ENCODE data around the gene SYNGR1. TPM values are rescaled to one million over a fixed set of nuclear protein-coding genes. Genes with fewer than 3 reads are reported as not detected.

The SYNGR1 gene
- total and polyA plus RNA-seq, 2 experiments from 2014 or later, result 61.8 to 81.9 TPM

GRCh38 chr22:39303358-39303757 lies 46.4 kb upstream of the SYNGR1 start:
- no peak for DNase-seq (ENCODE audit: low read depth in 1 of 2, low spot score in 1 of 2)

GRCh38 chr22:39303892-39304671 lies 45.7 kb upstream of the SYNGR1 start:
- Histone ChIP-seq H3K27ac (no peak overlapping the region), H3K36me3 (no peaks in the 10 kb centered on the region), H3K4me1 (ENCODE audit: low read depth) (peaks cover 6% of the 10 kb centered on the region), H3K27me3 (no peaks in the 10 kb centered on the region), H3K4me3 (no peak overlapping the region), H3K9me3 (ENCODE audit: low read depth) (no peaks in the 10 kb centered on the region)
- no peak for DNase-seq (ENCODE audit: low read depth in 1 of 2, low spot score in 1 of 2)
- TF ChIP-seq CTCF (IDR thresholded peaks at IDR 0.05; ENCODE audit: low read depth, low read length), result no peak

More at GRCh38 chr22:39303358-39303757, 46.4 kb upstream of the SYNGR1 start:
- no peak overlapping the region for H3K27ac ChIP-seq
- H3K9me3 ChIP-seq (ENCODE audit: low read depth), result no peaks in the 10 kb centered on the region
- no peak for TF ChIP-seq CTCF (IDR thresholded peaks at IDR 0.05; ENCODE audit: low read depth, low read length)
- H3K27me3 ChIP-seq, result no peaks in the 10 kb centered on the region
- H3K36me3 ChIP-seq, result no peaks in the 10 kb centered on the region
- H3K4me1 ChIP-seq (ENCODE audit: low read depth), result peaks cover 6% of the 10 kb centered on the region
- H3K4me3 ChIP-seq, result no peak overlapping the region

GRCh38 chr22:39306456-39307361 lies 43.1 kb upstream of the SYNGR1 start:
- H3K4me1 ChIP-seq (ENCODE audit: low read depth), result no peaks in the 10 kb centered on the region
- H3K4me3 ChIP-seq, result no peak overlapping the region
- no peaks in the 10 kb centered on the region for H3K36me3 ChIP-seq
- H3K27ac ChIP-seq, result no peak overlapping the region
- peak in 1 of 2 donors; percentile 59 for DNase-seq (ENCODE audit: low read depth in 1 of 2, low spot score in 1 of 2)
- peak; percentile 38 for TF ChIP-seq CTCF (IDR thresholded peaks at IDR 0.05; ENCODE audit: low read depth, low read length)
- H3K27me3 ChIP-seq, result no peaks in the 10 kb centered on the region
- no peaks in the 10 kb centered on the region for H3K9me3 ChIP-seq (ENCODE audit: low read depth)

- TF ChIP-seq CTCF (IDR thresholded peaks at IDR 0.05; ENCODE audit: low read depth, low read length), result peak; percentile 23
- H3K27ac ChIP-seq, result no peak overlapping the region
- DNase-seq (ENCODE audit: low read depth in 1 of 2, low spot score in 1 of 2), result peak in 1 of 2 donors; percentile 95
Measured at GRCh38 chr22:39308614-39309363, 41.0 kb upstream of the SYNGR1 start.

GRCh38 chr22:39309364-39309861 lies 40.4 kb upstream of the SYNGR1 start:
- no peak for DNase-seq (ENCODE audit: low read depth in 1 of 2, low spot score in 1 of 2)
- peak; percentile 27 for TF ChIP-seq CTCF (IDR thresholded peaks at IDR 0.05; ENCODE audit: low read depth, low read length)
- no peak overlapping the region for H3K4me3 ChIP-seq
- no peak overlapping the region for H3K27ac ChIP-seq
- H3K27me3 ChIP-seq, result no peaks in the 10 kb centered on the region
- H3K36me3 ChIP-seq, result peaks cover 25% of the 10 kb centered on the region
- H3K4me1 ChIP-seq (ENCODE audit: low read depth), result no peaks in the 10 kb centered on the region
- H3K9me3 ChIP-seq (ENCODE audit: low read depth), result no peaks in the 10 kb centered on the region

More at GRCh38 chr22:39308614-39309363, 41.0 kb upstream of the SYNGR1 start:
- Histone ChIP-seq H3K9me3 (ENCODE audit: low read depth) (no peaks in the 10 kb centered on the region), H3K4me3 (no peak overlapping the region), H3K4me1 (ENCODE audit: low read depth) (no peaks in the 10 kb centered on the region), H3K27me3 (no peaks in the 10 kb centered on the region), H3K36me3 (peaks cover 19% of the 10 kb centered on the region)

Data from cardiac muscle cell (in vitro differentiated cells and primary cell).